ENCODE data around the gene CPT2.

The CPT2 gene

GRCh38 chr1:53196485-53197290 is at the start of gene CPT2:
Gene CPT2 (plus strand): TSS chr1:53196824. CDS start chr1:53196944, 120 bp downstream.
- in situ Hi-C loops (cut with MboI; ENCODE audit: low sequenced_read_pairs), result no loop called here

GRCh38 chr1:53147174-53147573 is 49.5 kb upstream of the CPT2 start:
- in situ Hi-C loops (cut with MboI; ENCODE audit: low sequenced_read_pairs), result no loop called here

GRCh38 chr1:53148123-53148522 is 48.5 kb upstream of the CPT2 start:
- in situ Hi-C loops (cut with MboI; ENCODE audit: low sequenced_read_pairs), result no loop called here

- in situ Hi-C loops (cut with MboI; ENCODE audit: low sequenced_read_pairs), result no loop called here
Measured at GRCh38 chr1:53153752-53154151, 42.9 kb upstream of the CPT2 start.

GRCh38 chr1:53154859-53155438 is 41.7 kb upstream of the CPT2 start:
- in situ Hi-C loops (cut with MboI; ENCODE audit: low sequenced_read_pairs), result no loop called here

- in situ Hi-C loops (cut with MboI; ENCODE audit: low sequenced_read_pairs), result no loop called here
Measured at GRCh38 chr1:53155534-53155933, 41.1 kb upstream of the CPT2 start.

GRCh38 chr1:53155945-53156344 is 40.7 kb upstream of the CPT2 start:
- in situ Hi-C loops (cut with MboI; ENCODE audit: low sequenced_read_pairs), result no loop called here

- in situ Hi-C loops (cut with MboI; ENCODE audit: low sequenced_read_pairs), result no loop called here
Measured at GRCh38 chr1:53156783-53157182, 39.8 kb upstream of the CPT2 start.

- in situ Hi-C loops (cut with MboI; ENCODE audit: low sequenced_read_pairs), result no loop called here
Measured at GRCh38 chr1:53158900-53159299, 37.7 kb upstream of the CPT2 start.

- in situ Hi-C loops (cut with MboI; ENCODE audit: low sequenced_read_pairs), result no loop called here
Measured at GRCh38 chr1:53160924-53161378, 35.7 kb upstream of the CPT2 start.

- in situ Hi-C loops (cut with MboI; ENCODE audit: low sequenced_read_pairs), result no loop called here
Measured at GRCh38 chr1:53162621-53163020, 34.0 kb upstream of the CPT2 start.

GRCh38 chr1:53163291-53163768 is 33.3 kb upstream of the CPT2 start:
- in situ Hi-C loops (cut with MboI; ENCODE audit: low sequenced_read_pairs), result no loop called here

GRCh38 chr1:53165408-53165961 is 31.1 kb upstream of the CPT2 start:
- in situ Hi-C loops (cut with MboI; ENCODE audit: low sequenced_read_pairs), result no loop called here

- in situ Hi-C loops (cut with MboI; ENCODE audit: low sequenced_read_pairs), result no loop called here
Measured at GRCh38 chr1:53166366-53166765, 30.3 kb upstream of the CPT2 start.

- in situ Hi-C loops (cut with MboI; ENCODE audit: low sequenced_read_pairs), result no loop called here
Measured at GRCh38 chr1:53166912-53167311, 29.7 kb upstream of the CPT2 start.

GRCh38 chr1:53172426-53173128 is 24.0 kb upstream of the CPT2 start:
- in situ Hi-C loops (cut with MboI; ENCODE audit: low sequenced_read_pairs), result no loop called here

- in situ Hi-C loops (cut with MboI; ENCODE audit: low sequenced_read_pairs), result no loop called here
Measured at GRCh38 chr1:53174971-53175913, 21.4 kb upstream of the CPT2 start.

GRCh38 chr1:53176452-53177208 is 20.0 kb upstream of the CPT2 start:
- in situ Hi-C loops (cut with MboI; ENCODE audit: low sequenced_read_pairs), result no loop called here

GRCh38 chr1:53180226-53180625 is 16.4 kb upstream of the CPT2 start:
- in situ Hi-C loops (cut with MboI; ENCODE audit: low sequenced_read_pairs), result no loop called here

- in situ Hi-C loops (cut with MboI; ENCODE audit: low sequenced_read_pairs), result no loop called here
Measured at GRCh38 chr1:53180951-53181350, 15.7 kb upstream of the CPT2 start.

All from HL-60/S4 treated with retinoic acid at 250 ng/mL for 4 days and 3 days (cell line).